ENCODE data around the gene PARVG.

DNA sequence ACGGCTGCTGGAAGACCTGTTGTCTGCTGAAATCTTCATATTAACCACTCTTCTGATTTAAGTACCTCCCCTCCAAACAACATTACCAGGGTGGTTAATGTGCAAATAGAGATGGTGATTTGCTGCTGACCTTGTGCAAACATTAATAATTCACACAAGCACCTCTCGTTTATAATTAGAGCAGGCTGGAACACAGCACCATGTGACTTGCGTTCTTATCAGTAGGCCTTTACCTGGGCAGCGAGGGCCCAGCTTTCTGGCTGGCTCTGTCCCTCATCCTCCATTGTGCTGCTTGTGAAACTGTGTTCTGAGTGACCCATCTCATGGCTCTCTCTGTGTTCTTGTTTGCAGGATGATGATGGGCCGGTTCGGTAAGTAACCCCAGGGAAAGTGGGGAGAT, 41.0 kb upstream of the PARVG start:
- no peak for TF ChIP-seq ZBTB21 (CRISPR knock-in tag; IDR thresholded peaks at IDR 0.05)
- no peak for TF ChIP-seq ZFP90 (CRISPR knock-in tag; IDR thresholded peaks at IDR 0.05; ENCODE audit: borderline replicate concordance)
- TF ChIP-seq, protein P1, sequence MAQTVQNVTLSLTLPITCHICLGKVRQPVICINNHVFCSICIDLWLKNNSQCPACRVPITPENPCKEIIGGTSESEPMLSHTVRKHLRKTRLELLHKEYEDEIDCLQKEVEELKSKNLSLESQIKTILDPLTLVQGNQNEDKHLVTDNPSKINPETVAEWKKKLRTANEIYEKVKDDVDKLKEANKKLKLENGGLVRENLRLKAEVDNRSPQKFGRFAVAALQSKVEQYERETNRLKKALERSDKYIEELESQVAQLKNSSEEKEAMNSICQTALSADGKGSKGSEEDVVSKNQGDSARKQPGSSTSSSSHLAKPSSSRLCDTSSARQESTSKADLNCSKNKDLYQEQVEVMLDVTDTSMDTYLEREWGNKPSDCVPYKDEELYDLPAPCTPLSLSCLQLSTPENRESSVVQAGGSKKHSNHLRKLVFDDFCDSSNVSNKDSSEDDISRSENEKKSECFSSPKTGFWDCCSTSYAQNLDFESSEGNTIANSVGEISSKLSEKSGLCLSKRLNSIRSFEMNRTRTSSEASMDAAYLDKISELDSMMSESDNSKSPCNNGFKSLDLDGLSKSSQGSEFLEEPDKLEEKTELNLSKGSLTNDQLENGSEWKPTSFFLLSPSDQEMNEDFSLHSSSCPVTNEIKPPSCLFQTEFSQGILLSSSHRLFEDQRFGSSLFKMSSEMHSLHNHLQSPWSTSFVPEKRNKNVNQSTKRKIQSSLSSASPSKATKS (CRISPR knock-in tag; IDR thresholded peaks at IDR 0.05), result no peak
- TF ChIP-seq ZNF432 (CRISPR knock-in tag; IDR thresholded peaks at IDR 0.05; ENCODE audit: borderline replicate concordance), result no peak
- TF ChIP-seq, protein P2, sequence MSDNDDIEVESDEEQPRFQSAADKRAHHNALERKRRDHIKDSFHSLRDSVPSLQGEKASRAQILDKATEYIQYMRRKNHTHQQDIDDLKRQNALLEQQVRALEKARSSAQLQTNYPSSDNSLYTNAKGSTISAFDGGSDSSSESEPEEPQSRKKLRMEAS (IDR thresholded peaks at IDR 0.05), result no peak
